K562 (cell line): ENCODE results near the gene MAN1B1. TPM values are rescaled to one million over a fixed set of nuclear protein-coding genes. Genes with fewer than 3 reads are reported as not detected.

Experiments used
- KAT7 ChIP-seq: sonication (generic); formaldehyde crosslinking; IDR thresholded peaks from 2 replicates; pipeline ENCODE4 v1.8.0; 2022; ENCODE audit warnings: missing genetic modification reagents, mild to moderate bottlenecking, borderline replicate concordance
- NEUROD1 ChIP-seq: fragments of 150-350 bp; IDR thresholded peaks from 2 replicates; pipeline ENCODE4 v1.6.1; 2014; ENCODE audit warnings: borderline replicate concordance, low read length, low read depth; ENCODE audit not compliant: partially characterized antibody
- PHF21A ChIP-seq: fragments of 450-650 bp; IDR thresholded peaks from 2 replicates; pipeline ENCODE4 v1.6.1; 2017; ENCODE audit warnings: low read depth, borderline replicate concordance
- POLR2G ChIP-seq: fragments of 200-400 bp; formaldehyde crosslinking; IDR thresholded peaks from 2 replicates; pipeline ENCODE4 v1.6.1; 2017; ENCODE audit warnings: low read depth, mild to moderate bottlenecking, antibody characterized with exemption, low read length, moderate library complexity
- TBP ChIP-seq: optimal IDR thresholded peaks from 2 replicates; pipeline ENCODE3; 2011; ENCODE audit warnings: low read depth, low read length, improper control_type of control experiment
- ZNF174 ChIP-seq: fragments of 250-450 bp; sonication (Bioruptor Pico); IDR thresholded peaks from 2 replicates; pipeline ENCODE4 v1.4.0; 2020; ENCODE audit warnings: mild to moderate bottlenecking
- polyA plus RNA-seq, 8 experiments: library from polyadenylated mRNA; depleted of rRNA in 4 of 8; stranded (reverse) in 5 of 8; unstranded in 3 of 8; fragments of >200 nt; fragmentation: Nextera tagmentation in 2 of 8; fragmentation: Illumina TruSeq in 1 of 8; extraction: Ambion mirVana in 2 of 8; extraction: Trizol in 1 of 8; gene quantifications; 2 replicates each; pipeline versions ENCODE4 v1.2.1 to v1.2.3, GENCODE V29; 2011 to 2014; ENCODE audit warnings: inconsistent platforms in 1 of 8, missing spikeins in 1 of 8
- total RNA-seq, 7 experiments: library from RNA; depleted of rRNA in 6 of 7; stranded (reverse); fragments of >200 nt in 6 of 7; fragmentation: Illumina TruSeq in 2 of 7; extraction: Trizol in 2 of 7; gene quantifications; 2 replicates each; pipeline versions ENCODE4 v1.2.1 to v1.2.3, GENCODE V29; 2011 to 2021; ENCODE audit warnings: low replicate concordance in 1 of 7
- TF ChIP-seq, protein P1 (sequence below): sonication (generic); formaldehyde crosslinking; IDR thresholded peaks from 2 replicates; pipeline ENCODE4 v1.8.0; 2022; ENCODE audit warnings: missing genetic modification reagents, mild to moderate bottlenecking, moderate library complexity, borderline replicate concordance
- TF ChIP-seq, protein P2 (sequence below), 2 experiments: fragments of 250-450 bp in 1 of 2; fragments of 450-650 bp in 1 of 2; sonication (Bioruptor Pico) in 1 of 2; IDR thresholded peaks; 2 replicates each; pipeline versions ENCODE4 v1.6.1 to v1.8.0; 2016 to 2021; ENCODE audit warnings: mild to moderate bottlenecking in 2 of 2, moderate library complexity in 2 of 2, missing compliant biosample characterization in 1 of 2, missing genetic modification characterization in 1 of 2
- TF ChIP-seq, protein P3 (sequence below): fragments of 250-450 bp; sonication (Bioruptor Pico); IDR thresholded peaks from 2 replicates; pipeline ENCODE4 v1.4.0; 2020
- TF ChIP-seq, protein P4 (sequence below): sonication (generic); formaldehyde crosslinking; IDR thresholded peaks from 2 replicates; pipeline ENCODE4 v1.8.1; 2023; ENCODE audit warnings: mild to moderate bottlenecking, missing genetic modification reagents
- TF ChIP-seq, protein P5 (sequence below): fragments of 150-350 bp; IDR thresholded peaks from 2 replicates; pipeline ENCODE4 v1.6.1; 2014; ENCODE audit warnings: low read depth, mild to moderate bottlenecking, low read length, borderline replicate concordance

MAN1B1 gene
- total and polyA plus RNA-seq, 9 of the 15 experiments (the other 6 are each of a cell fraction or from before 2014, with no cell fraction given) = 0.55 to 36.6 (median 27.3) TPM

DNA sequence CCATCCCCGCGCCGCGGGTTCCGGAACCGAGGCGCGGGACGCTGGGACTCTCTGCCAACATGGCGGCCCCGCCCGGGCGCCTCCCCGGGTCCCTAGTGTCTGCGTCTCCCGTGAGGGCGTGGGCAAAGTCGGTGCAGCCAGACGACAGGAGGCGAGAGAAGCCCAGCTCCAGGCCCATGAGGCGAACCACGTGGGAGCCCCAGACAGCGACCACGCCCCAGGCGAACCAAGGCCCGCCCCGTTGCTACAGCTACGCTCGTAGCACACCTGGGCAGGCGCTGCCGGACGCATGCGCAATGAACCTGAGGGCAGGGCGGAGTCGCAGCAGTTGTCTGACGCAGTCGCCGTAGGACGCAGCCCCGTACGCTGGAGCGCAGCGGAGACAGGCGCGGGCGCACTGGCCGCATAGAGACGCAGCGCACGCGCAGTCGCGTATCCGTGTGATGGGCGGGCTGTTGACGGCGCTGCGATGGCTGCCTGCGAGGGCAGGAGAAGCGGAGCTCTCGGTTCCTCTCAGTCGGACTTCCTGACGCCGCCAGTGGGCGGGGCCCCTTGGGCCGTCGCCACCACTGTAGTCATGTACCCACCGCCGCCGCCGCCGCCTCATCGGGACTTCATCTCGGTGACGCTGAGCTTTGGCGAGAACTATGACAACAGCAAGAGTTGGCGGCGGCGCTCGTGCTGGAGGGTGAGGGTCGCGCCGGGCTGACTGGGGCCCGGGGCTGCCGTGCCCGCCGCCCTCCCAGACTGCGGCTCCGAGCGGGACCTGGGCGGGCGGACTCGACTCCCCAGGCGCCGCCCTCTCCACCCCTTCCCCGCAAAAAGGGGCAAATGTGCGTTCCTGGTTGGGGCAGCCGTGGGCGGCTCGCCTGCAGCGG lies at the start of gene MAN1B1 (continued):
- TF ChIP-seq POLR2G (peak; percentile 91), NEUROD1 (peak; percentile 18), PHF21A (no peak), KAT7 (CRISPR knock-in tag) (no peak; the same call in 1 of the 2 replicates), TBP (peak; percentile 72), ZNF174 (CRISPR knock-in tag) (no peak)
- TF ChIP-seq, protein P1, sequence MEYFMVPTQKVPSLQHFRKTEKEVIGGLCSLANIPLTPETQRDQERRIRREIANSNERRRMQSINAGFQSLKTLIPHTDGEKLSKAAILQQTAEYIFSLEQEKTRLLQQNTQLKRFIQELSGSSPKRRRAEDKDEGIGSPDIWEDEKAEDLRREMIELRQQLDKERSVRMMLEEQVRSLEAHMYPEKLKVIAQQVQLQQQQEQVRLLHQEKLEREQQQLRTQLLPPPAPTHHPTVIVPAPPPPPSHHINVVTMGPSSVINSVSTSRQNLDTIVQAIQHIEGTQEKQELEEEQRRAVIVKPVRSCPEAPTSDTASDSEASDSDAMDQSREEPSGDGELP (CRISPR knock-in tag) = peak; percentile 95
- TF ChIP-seq, protein P2, sequence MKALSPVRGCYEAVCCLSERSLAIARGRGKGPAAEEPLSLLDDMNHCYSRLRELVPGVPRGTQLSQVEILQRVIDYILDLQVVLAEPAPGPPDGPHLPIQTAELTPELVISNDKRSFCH (CRISPR knock-in tag; IDR thresholded peaks at IDR 0.05) = no peak
- TF ChIP-seq, protein P2 (tag; IDR thresholded peaks at IDR 0.05) = 0 out of 2 replicates have a peak, but pooled peaks have one; percentile 45
- TF ChIP-seq, protein P3, sequence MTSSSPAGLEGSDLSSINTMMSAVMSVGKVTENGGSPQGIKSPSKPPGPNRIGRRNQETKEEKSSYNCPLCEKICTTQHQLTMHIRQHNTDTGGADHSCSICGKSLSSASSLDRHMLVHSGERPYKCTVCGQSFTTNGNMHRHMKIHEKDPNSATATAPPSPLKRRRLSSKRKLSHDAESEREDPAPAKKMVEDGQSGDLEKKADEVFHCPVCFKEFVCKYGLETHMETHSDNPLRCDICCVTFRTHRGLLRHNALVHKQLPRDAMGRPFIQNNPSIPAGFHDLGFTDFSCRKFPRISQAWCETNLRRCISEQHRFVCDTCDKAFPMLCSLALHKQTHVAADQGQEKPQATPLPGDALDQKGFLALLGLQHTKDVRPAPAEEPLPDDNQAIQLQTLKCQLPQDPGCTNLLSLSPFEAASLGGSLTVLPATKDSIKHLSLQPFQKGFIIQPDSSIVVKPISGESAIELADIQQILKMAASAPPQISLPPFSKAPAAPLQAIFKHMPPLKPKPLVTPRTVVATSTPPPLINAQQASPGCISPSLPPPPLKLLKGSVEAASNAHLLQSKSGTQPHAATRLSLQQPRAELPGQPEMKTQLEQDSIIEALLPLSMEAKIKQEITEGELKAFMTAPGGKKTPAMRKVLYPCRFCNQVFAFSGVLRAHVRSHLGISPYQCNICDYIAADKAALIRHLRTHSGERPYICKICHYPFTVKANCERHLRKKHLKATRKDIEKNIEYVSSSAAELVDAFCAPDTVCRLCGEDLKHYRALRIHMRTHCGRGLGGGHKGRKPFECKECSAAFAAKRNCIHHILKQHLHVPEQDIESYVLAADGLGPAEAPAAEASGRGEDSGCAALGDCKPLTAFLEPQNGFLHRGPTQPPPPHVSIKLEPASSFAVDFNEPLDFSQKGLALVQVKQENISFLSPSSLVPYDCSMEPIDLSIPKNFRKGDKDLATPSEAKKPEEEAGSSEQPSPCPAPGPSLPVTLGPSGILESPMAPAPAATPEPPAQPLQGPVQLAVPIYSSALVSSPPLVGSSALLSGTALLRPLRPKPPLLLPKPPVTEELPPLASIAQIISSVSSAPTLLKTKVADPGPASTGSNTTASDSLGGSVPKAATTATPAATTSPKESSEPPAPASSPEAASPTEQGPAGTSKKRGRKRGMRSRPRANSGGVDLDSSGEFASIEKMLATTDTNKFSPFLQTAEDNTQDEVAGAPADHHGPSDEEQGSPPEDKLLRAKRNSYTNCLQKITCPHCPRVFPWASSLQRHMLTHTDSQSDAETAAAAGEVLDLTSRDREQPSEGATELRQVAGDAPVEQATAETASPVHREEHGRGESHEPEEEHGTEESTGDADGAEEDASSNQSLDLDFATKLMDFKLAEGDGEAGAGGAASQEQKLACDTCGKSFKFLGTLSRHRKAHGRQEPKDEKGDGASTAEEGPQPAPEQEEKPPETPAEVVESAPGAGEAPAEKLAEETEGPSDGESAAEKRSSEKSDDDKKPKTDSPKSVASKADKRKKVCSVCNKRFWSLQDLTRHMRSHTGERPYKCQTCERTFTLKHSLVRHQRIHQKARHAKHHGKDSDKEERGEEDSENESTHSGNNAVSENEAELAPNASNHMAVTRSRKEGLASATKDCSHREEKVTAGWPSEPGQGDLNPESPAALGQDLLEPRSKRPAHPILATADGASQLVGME (CRISPR knock-in tag) = 0 out of 2 replicates have a peak, but pooled peaks have one; percentile 57
- TF ChIP-seq, protein P4, sequence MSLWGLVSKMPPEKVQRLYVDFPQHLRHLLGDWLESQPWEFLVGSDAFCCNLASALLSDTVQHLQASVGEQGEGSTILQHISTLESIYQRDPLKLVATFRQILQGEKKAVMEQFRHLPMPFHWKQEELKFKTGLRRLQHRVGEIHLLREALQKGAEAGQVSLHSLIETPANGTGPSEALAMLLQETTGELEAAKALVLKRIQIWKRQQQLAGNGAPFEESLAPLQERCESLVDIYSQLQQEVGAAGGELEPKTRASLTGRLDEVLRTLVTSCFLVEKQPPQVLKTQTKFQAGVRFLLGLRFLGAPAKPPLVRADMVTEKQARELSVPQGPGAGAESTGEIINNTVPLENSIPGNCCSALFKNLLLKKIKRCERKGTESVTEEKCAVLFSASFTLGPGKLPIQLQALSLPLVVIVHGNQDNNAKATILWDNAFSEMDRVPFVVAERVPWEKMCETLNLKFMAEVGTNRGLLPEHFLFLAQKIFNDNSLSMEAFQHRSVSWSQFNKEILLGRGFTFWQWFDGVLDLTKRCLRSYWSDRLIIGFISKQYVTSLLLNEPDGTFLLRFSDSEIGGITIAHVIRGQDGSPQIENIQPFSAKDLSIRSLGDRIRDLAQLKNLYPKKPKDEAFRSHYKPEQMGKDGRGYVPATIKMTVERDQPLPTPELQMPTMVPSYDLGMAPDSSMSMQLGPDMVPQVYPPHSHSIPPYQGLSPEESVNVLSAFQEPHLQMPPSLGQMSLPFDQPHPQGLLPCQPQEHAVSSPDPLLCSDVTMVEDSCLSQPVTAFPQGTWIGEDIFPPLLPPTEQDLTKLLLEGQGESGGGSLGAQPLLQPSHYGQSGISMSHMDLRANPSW (CRISPR knock-in tag) = 0 out of 2 replicates have a peak, but pooled peaks have one; percentile 81
- TF ChIP-seq, protein P5, sequence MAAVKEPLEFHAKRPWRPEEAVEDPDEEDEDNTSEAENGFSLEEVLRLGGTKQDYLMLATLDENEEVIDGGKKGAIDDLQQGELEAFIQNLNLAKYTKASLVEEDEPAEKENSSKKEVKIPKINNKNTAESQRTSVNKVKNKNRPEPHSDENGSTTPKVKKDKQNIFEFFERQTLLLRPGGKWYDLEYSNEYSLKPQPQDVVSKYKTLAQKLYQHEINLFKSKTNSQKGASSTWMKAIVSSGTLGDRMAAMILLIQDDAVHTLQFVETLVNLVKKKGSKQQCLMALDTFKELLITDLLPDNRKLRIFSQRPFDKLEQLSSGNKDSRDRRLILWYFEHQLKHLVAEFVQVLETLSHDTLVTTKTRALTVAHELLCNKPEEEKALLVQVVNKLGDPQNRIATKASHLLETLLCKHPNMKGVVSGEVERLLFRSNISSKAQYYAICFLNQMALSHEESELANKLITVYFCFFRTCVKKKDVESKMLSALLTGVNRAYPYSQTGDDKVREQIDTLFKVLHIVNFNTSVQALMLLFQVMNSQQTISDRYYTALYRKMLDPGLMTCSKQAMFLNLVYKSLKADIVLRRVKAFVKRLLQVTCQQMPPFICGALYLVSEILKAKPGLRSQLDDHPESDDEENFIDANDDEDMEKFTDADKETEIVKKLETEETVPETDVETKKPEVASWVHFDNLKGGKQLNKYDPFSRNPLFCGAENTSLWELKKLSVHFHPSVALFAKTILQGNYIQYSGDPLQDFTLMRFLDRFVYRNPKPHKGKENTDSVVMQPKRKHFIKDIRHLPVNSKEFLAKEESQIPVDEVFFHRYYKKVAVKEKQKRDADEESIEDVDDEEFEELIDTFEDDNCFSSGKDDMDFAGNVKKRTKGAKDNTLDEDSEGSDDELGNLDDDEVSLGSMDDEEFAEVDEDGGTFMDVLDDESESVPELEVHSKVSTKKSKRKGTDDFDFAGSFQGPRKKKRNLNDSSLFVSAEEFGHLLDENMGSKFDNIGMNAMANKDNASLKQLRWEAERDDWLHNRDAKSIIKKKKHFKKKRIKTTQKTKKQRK = no peak
